ENCODE data around the gene TRIM5.

The TRIM5 gene

GRCh38 chr11:5625281-5625680, 59.6 kb downstream of the TRIM5 start:
- in situ Hi-C loops (cut with MboI; ENCODE audit: low sequenced_read_pairs): no loop called here

- in situ Hi-C loops (cut with MboI; ENCODE audit: low sequenced_read_pairs): no loop called here
Observed at GRCh38 chr11:5624489-5625279, 60.2 kb downstream of the TRIM5 start, which contains the start of gene TRIM34. TRIM34 (plus strand) TSS chr11:5625001; CDS start chr11:5632332, 7,331 bp downstream.

- in situ Hi-C loops (cut with MboI; ENCODE audit: low sequenced_read_pairs): no loop called here
Observed at GRCh38 chr11:5622802-5623201, 62.1 kb downstream of the TRIM5 start.

GRCh38 chr11:5621580-5621979, 63.3 kb downstream of the TRIM5 start:
- in situ Hi-C loops (cut with MboI; ENCODE audit: low sequenced_read_pairs): no loop called here

- in situ Hi-C loops (cut with MboI; ENCODE audit: low sequenced_read_pairs): no loop called here
Observed at GRCh38 chr11:5620651-5621521, 64.0 kb downstream of the TRIM5 start.

GRCh38 chr11:5618807-5619206, 66.1 kb downstream of the TRIM5 start:
- in situ Hi-C loops (cut with MboI; ENCODE audit: low sequenced_read_pairs): no loop called here

Data from HL-60/S4 treated with phorbol 12-myristate 13-acetate at 8.2 ng/mL for 4 days and 3 days (cell line).